Common myeloid progenitor, CD34-positive (primary cell): Measurements from ENCODE around the gene PTPN3.
A peak's percentile ranks its signal among the peaks of the same experiment; 100 is the strongest.

ENCODE experiments used
- CTCF ChIA-PET: fragments of 350-600 bp; sonication (Branson Sonifier 250); formaldehyde crosslinking; loops from one replicate; lab custom pipeline; 2021; ENCODE audit warnings: antibody characterized with exemption; lab: Charles Lee
- POLR2A ChIA-PET: fragments of 350-600 bp; sonication (Branson Sonifier 250); formaldehyde crosslinking; loops from one replicate; lab custom pipeline; 2021; ENCODE audit warnings: antibody characterized with exemption; lab: Charles Lee
- DNase-seq, 3 donors: peaks; one replicate each; pipeline versions ENCODE4 v3.0.0 to v3.0.0-alpha.2; 2013
- H3K27ac ChIP-seq, 2 experiments: 1 replicate in 1 of 2; 2 replicates in 1 of 2; pipeline ENCODE4 v1.7.0; 2013; ENCODE audit warnings: inconsistent platforms in 2 of 2, low read length in 2 of 2, mild to moderate bottlenecking in 2 of 2, low read depth in 1 of 2, moderate library complexity in 1 of 2; ENCODE audit not compliant: severe bottlenecking in 2 of 2, insufficient read depth in 1 of 2, poor library complexity in 1 of 2
- H3K27me3 ChIP-seq, 5 experiments: replicated peaks in 2 of 5; 1 replicate in 3 of 5; 2 replicates in 2 of 5; pipeline versions ENCODE4 v1.6.1 to v1.7.0; 2013; ENCODE audit warnings: low read length in 4 of 5, mild to moderate bottlenecking in 2 of 5, moderate library complexity in 2 of 5, inconsistent platforms in 1 of 5; ENCODE audit not compliant: insufficient read depth in 5 of 5, control insufficient read depth in 4 of 5
- H3K36me3 ChIP-seq, 4 experiments: 1 replicate in 2 of 4; 2 replicates in 2 of 4; pipeline versions ENCODE4 v1.6.1 to v1.7.0; 2013; ENCODE audit warnings: low read length in 3 of 4, control low read depth in 1 of 4, mild to moderate bottlenecking in 1 of 4; ENCODE audit not compliant: control insufficient read depth in 4 of 4, insufficient read depth in 4 of 4
- H3K4me1 ChIP-seq, 4 experiments: 1 replicate in 3 of 4; 2 replicates in 1 of 4; pipeline versions ENCODE4 v1.6.1 to v1.7.1; 2013; ENCODE audit warnings: low read length in 3 of 4, mild to moderate bottlenecking in 3 of 4, control low read depth in 1 of 4, inconsistent platforms in 1 of 4, moderate library complexity in 1 of 4; ENCODE audit not compliant: control insufficient read depth in 4 of 4, insufficient read depth in 4 of 4; ENCODE audit errors: control extremely low read depth in 1 of 4
- H3K4me3 ChIP-seq, 7 experiments: 1 replicate in 4 of 7; 2 replicates in 3 of 7; pipeline versions ENCODE4 v1.5.1 to v1.7.0; 2013; ENCODE audit warnings: mild to moderate bottlenecking in 7 of 7, low read length in 6 of 7, moderate library complexity in 6 of 7, inconsistent platforms in 2 of 7, low read depth in 2 of 7, control low read depth in 1 of 7; ENCODE audit not compliant: insufficient read depth in 4 of 7, control insufficient read depth in 1 of 7; ENCODE audit errors: extremely low read depth in 1 of 7
- H3K9me3 ChIP-seq, 5 experiments: 1 replicate in 4 of 5; 2 replicates in 1 of 5; pipeline versions ENCODE4 v1.6.1 to v1.7.1; 2013; ENCODE audit warnings: low read length in 4 of 5, mild to moderate bottlenecking in 2 of 5, inconsistent platforms in 1 of 5, low read depth in 1 of 5, moderate library complexity in 1 of 5; ENCODE audit not compliant: control insufficient read depth in 4 of 5, insufficient read depth in 2 of 5; ENCODE audit errors: control extremely low read depth in 1 of 5
- WGBS: methylation state at CpG from one replicate; pipeline ENCODE4 v1.1.5; 2013; ENCODE audit not compliant: insufficient coverage; 5-methylcytosine and 5-hydroxymethylcytosine counted together

Gene PTPN3

DNA sequence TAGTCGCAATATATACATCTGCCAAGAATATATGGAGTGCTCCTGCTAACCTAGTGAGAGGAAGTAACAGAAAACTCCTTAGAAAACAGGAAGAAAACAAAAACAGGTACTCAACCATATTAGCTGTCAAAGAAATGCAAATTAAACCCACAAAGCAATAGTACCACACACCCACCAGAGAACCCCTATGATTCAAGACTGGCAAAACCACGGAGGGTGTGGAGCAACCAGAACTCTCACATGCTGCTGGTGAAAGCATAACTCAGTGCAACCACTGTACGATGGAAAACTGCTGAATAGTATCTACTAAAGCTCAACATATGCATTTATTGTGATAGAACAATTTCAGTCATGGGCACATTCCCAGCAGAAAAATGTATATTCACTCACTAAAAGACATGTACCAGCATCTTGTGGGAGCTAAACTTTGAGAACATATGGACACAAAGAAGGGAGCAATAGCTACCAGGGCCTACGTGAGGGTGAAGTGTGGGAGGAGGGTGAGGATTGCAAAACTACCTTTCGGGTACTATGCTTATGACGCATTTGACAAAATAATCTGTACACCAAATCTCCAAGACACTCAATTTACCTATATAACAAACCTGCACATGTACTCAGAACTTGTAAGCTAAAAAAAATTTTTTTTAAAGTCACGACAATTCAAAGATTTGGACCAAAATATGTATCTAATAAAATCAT is 34.0 kb downstream of the PTPN3 start:
- Histone ChIP-seq H3K27me3 (peaks cover 3 to 90% (median 52%) of the 10 kb centered on the region in 5 experiments), H3K36me3 (no peaks in the 10 kb centered on the region), H3K27ac (no peak overlapping the region), H3K9me3 (no peaks in the 10 kb centered on the region), H3K4me1 (no peaks in the 10 kb centered on the region), H3K4me3 (no peak overlapping the region)
- peak in 2 of 3 donors; percentile 18 to 23 for DNase-seq
- ChIA-PET CTCF (interaction anchor here (0.8 to 1.4 kb wide), 3 partner anchors 16 to 26 kb away, joined by 3 to 5 read pairs (median 4); no protein-coding TSS in a partner anchor), POLR2A (no interaction called here)
- 93% methylated on average over 3 of the region's 7 CpGs for WGBS

GRCh38 chr9:109460576-109460975 is 37.5 kb downstream of the PTPN3 start:
- WGBS = 94% methylated on average over 4 of the region's 6 CpGs
- H3K4me1 ChIP-seq = no peaks in the 10 kb centered on the region
- H3K9me3 ChIP-seq = no peaks in the 10 kb centered on the region
- no peak for DNase-seq
- no peak overlapping the region for H3K4me3 ChIP-seq
- CTCF ChIA-PET = interaction anchor here (1.4 to 1.7 kb wide), 2 partner anchors 9 to 19 kb away, joined by 5 to 7 read pairs; no protein-coding TSS in a partner anchor
- H3K27ac ChIP-seq = no peak overlapping the region
- H3K27me3 ChIP-seq = peaks cover 3 to 98% (median 50%) of the 10 kb centered on the region in 5 experiments
- POLR2A ChIA-PET = no interaction called here
- no peaks in the 10 kb centered on the region for H3K36me3 ChIP-seq

DNA sequence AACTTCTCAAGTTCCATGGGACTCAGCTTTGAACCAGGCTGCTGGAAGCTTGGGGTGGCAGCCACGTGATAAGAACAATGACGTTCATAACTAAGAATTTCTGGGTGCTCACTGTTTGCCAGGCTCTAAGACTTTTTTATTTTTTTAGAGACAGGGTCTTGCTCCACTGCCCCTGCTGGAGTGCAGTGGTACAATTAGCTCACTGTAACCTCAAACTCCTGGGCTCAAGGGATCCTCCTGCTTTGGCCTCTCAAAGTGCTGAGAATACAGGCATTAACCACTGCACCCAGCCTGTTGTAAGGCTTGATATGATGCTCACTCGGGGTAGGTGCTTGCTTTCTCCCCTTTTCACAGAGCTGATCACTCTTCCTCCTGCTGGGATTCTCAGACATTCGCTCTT is 38.7 kb downstream of the PTPN3 start:
- ChIA-PET CTCF (interaction anchor here (1.3 to 1.5 kb wide), 2 partner anchors 11 to 17 kb away, joined by 3 read pairs; no protein-coding TSS in a partner anchor), POLR2A (no interaction called here)
- H3K27me3 ChIP-seq = peaks cover 5 to 99% (median 52%) of the 10 kb centered on the region in 5 experiments

DNA sequence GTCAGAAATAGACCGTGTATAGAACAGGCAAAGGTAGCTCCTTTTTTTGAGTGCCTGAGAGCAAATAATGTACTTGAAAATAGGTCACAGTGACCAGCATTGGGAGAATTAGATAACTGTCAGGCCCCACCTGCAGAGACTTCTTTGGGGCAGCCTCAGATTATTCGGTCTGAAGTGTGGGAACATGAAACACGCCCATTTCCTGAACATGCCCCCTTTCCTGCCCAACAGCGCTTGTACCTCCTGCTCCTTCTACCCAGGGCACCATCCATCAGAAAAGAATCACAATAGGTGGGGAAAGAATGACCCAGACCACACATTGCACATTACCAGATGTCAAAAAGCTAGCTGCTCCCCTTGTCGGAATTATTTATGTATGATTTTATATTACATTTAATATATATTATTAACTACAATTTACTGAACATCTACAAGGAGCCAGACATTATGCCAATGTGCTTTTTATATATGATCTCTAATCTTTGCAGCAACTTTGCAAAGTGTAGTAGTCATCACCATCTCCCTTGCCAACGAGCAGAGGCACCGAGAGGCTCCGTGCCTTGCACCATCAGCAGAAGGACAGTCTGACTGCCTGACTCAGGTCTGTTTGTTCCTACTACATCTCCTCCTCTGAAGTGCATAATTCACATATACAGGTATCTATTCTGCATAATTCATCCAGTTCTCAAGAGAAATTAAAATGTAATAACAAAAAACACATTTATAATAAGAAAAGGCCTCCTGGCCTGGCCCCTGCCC is 39.5 kb downstream of the PTPN3 start:
- no peak for DNase-seq
- POLR2A ChIA-PET = no interaction called here
- Histone ChIP-seq H3K27ac (no peak overlapping the region), H3K4me3 (no peak overlapping the region), H3K36me3 (no peaks in the 10 kb centered on the region), H3K27me3 (peaks cover 6 to 99% (median 47%) of the 10 kb centered on the region in 5 experiments), H3K9me3 (no peaks in the 10 kb centered on the region), H3K4me1 (no peaks in the 10 kb centered on the region)
- WGBS = 60% methylated on average over 4 of the region's 8 CpGs
- CTCF ChIA-PET = interaction anchor here (0.8 to 1.5 kb wide), 3 partner anchors 10 to 19 kb away, joined by 3 read pairs; no protein-coding TSS in a partner anchor

More for the DNA sequence above, 38.7 kb downstream of the PTPN3 start:
- Histone ChIP-seq H3K27ac (no peak overlapping the region), H3K9me3 (no peaks in the 10 kb centered on the region), H3K4me3 (no peak overlapping the region), H3K36me3 (no peaks in the 10 kb centered on the region), H3K4me1 (no peaks in the 10 kb centered on the region)
- WGBS = 82% methylated on average over 4 of the region's 4 CpGs
- DNase-seq = peak in 1 of 3 donors; percentile 10

DNA sequence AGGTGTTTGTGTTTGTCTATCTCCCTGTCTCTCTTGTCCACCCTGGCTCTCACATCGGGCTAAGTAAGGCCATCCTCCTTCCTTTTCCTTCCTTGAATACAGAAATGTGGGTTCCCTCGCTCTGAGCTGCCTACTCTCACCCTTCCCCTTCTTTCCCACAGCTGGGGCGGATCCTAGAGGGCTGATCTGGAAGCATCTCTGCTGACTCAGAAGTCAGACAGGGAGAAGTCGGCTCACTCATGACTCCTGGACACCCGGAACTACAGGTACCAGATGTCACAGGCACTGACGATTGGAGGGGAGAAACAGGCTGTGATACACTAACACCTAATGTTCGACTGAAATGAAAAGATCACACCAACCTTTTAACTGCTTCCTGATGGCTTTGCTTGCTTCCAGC is 41.3 kb downstream of the PTPN3 start:
- WGBS = 86% methylated on average over 7 of the region's 7 CpGs
- Histone ChIP-seq H3K4me3 (no peak overlapping the region), H3K9me3 (no peaks in the 10 kb centered on the region), H3K27me3 (peaks cover 6 to 96% (median 45%) of the 10 kb centered on the region in 5 experiments), H3K4me1 (no peaks in the 10 kb centered on the region), H3K36me3 (no peaks in the 10 kb centered on the region), H3K27ac (no peak overlapping the region)
- ChIA-PET POLR2A (no interaction called here), CTCF (interaction anchor here (1.3 kb wide), 1 partner anchor 9 kb away, joined by 3 read pairs; no protein-coding TSS in a partner anchor)
- no peak for DNase-seq

DNA sequence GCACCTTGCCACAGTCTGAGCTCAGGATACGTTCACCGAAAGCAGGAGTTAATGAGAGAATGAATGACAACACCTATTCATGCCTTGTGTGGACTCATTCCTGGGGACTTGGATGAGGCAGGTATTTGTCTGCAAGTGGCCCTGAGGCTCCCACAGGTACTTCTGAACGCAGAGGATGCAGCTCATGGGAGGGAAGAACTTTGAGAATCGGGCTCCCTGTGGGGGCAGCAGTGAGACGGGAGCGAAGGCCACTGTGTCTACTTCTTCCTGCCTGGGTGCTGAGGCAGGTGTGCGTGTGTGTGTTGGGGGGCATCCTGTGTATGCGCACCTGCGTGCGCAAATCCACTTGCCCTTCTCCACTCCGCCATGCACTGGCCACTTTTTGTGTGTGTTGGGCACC is 42.2 kb downstream of the PTPN3 start:
- POLR2A ChIA-PET = no interaction called here
- CTCF ChIA-PET = interaction anchor here (0.8 to 1.4 kb wide), 3 partner anchors 10 to 15 kb away, joined by 3 to 4 read pairs (median 3); no protein-coding TSS in a partner anchor
- Histone ChIP-seq H3K36me3 (no peaks in the 10 kb centered on the region), H3K27me3 (peaks cover 6 to 96% (median 49%) of the 10 kb centered on the region in 5 experiments), H3K9me3 (no peaks in the 10 kb centered on the region), H3K4me1 (no peaks in the 10 kb centered on the region), H3K27ac (no peak overlapping the region), H3K4me3 (no peak overlapping the region)
- no peak for DNase-seq
- WGBS = 80% methylated on average over 11 of the region's 11 CpGs
